GM21529 (cell line): Measurements from ENCODE around the gene ELK3.
"Not testable (repeated sequence)": the region's sequence is repeated elsewhere in the genome, so short reads cannot be mapped to it uniquely, and the experiment has no call there.

Experiments
- ATAC-seq: cut with Tn5 transposase; IDR thresholded peaks from one replicate; pipeline ENCODE4 v1.9.1; 2021; ENCODE audit not compliant: unreplicated experiment

Gene ELK3

GRCh38 chr12:96303653-96304052 lies 109.5 kb downstream of the ELK3 start:
- ATAC-seq: no peak

GRCh38 chr12:96305665-96306064 lies 111.5 kb downstream of the ELK3 start:
- ATAC-seq: no peak

GRCh38 chr12:96308881-96309280 lies 114.7 kb downstream of the ELK3 start:
- no peak for ATAC-seq

GRCh38 chr12:96310067-96310466 lies 115.9 kb downstream of the ELK3 start:
- ATAC-seq: no peak

- no peak for ATAC-seq
Observed at GRCh38 chr12:96311191-96311590, 117.0 kb downstream of the ELK3 start.

- peak; percentile 55 for ATAC-seq
Observed at GRCh38 chr12:96313606-96314005, 119.4 kb downstream of the ELK3 start.

GRCh38 chr12:96314723-96315122 lies 120.5 kb downstream of the ELK3 start:
- ATAC-seq: no peak

- not testable (repeated sequence) for ATAC-seq
Observed at GRCh38 chr12:96315741-96316481, 121.7 kb downstream of the ELK3 start.

- not testable (repeated sequence) for ATAC-seq
Observed at GRCh38 chr12:96317801-96318200, 123.6 kb downstream of the ELK3 start.
